Adrenal gland (tissue), 5 donors: ENCODE measurements around the gene EHMT1.

ENCODE experiments used
- POLR2A ChIP-seq, 2 donors: fragments of 450-650 bp; IDR thresholded peaks; one replicate each; pipeline ENCODE4 v1.6.1; 2017; ENCODE audit warnings: antibody characterized with exemption in 2 of 2, mild to moderate bottlenecking in 2 of 2, moderate library complexity in 1 of 2
- TF ChIP-seq, protein P1 (sequence below), 6 experiments: fragments of 450-650 bp in 4 of 6; fragments of 200-600 bp in 2 of 6; sonication (generic) in 1 of 6; IDR thresholded peaks; 1 replicate in 5 of 6; 2 replicates in 1 of 6; pipeline versions ENCODE4 v1.5.1 to v1.8.0; 2016 to 2021; ENCODE audit warnings: antibody characterized with exemption in 6 of 6, mild to moderate bottlenecking in 2 of 6, moderate library complexity in 1 of 6
- donor health status: DM: no; HTN: no; CAD: no.

DNA sequence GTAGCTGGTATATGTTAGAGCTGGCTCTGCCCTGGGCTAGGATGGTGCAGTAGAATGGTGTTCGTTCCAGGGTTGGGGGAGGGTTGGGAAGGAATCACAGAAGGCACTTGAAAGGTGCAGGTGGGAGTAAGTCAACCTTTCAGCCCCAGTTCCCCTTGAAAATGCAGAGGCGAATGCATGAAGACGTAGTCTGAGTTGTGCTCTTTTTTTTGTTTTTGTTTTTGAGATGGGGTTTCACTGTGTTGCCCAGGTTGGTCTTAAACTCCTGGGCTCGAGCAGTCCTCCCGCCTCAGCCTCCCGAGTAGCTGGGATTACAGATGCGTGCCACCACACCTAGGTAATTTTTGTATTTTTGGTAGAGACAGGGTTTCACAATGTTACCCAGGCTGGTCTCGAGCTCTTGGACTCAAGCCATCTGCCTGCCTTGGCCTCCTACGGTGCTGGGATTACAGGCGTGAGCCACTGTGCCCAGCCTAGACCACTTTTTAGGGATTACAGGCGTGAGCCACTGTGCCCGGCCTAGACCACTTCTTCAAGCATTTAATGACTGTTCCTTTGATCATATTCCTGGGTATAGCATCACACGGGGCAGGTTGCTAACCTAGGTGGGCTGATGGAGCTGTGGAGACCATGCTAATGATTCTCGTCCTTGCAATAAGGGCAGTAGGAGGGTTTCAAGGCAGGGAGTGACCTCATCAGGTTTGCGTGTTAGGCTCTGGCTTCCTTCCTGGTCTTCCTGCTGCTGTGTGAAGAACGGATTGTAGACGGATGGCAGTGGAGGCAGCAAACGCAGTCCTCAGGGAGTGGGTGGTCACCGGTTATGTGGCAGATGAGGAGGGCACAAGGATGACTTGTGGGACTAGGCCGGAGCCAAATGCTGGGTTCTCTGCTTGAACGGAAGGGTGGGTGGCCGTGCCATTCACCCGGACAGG is 13.7 kb downstream of the EHMT1 start:
- TF ChIP-seq POLR2A (IDR thresholded peaks at IDR 0.05), result peak in 1 of 2 donors; percentile 25
- TF ChIP-seq, protein P1, sequence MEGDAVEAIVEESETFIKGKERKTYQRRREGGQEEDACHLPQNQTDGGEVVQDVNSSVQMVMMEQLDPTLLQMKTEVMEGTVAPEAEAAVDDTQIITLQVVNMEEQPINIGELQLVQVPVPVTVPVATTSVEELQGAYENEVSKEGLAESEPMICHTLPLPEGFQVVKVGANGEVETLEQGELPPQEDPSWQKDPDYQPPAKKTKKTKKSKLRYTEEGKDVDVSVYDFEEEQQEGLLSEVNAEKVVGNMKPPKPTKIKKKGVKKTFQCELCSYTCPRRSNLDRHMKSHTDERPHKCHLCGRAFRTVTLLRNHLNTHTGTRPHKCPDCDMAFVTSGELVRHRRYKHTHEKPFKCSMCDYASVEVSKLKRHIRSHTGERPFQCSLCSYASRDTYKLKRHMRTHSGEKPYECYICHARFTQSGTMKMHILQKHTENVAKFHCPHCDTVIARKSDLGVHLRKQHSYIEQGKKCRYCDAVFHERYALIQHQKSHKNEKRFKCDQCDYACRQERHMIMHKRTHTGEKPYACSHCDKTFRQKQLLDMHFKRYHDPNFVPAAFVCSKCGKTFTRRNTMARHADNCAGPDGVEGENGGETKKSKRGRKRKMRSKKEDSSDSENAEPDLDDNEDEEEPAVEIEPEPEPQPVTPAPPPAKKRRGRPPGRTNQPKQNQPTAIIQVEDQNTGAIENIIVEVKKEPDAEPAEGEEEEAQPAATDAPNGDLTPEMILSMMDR (IDR thresholded peaks at IDR 0.05), result no peak
